Panc1 (cell line): Measurements from ENCODE around the gene RBMS3.

Source experiments
- POLR2AphosphoS5 ChIP-seq: IDR thresholded peaks from 2 replicates; pipeline ENCODE4 v1.6.1; 2012; ENCODE audit warnings: mild to moderate bottlenecking, low read depth, low read length, moderate library complexity
- REST ChIP-seq, 2 experiments: IDR thresholded peaks; 2 replicates each; pipeline ENCODE4 v1.6.1; 2011 to 2012; ENCODE audit warnings: low read depth in 2 of 2, control low read depth in 1 of 2, low read length in 1 of 2, mild to moderate bottlenecking in 1 of 2, moderate library complexity in 1 of 2; ENCODE audit not compliant: insufficient read depth in 1 of 2
- SIN3A ChIP-seq: IDR thresholded peaks from 2 replicates; pipeline ENCODE4 v1.6.1; 2012; ENCODE audit warnings: low read depth, mild to moderate bottlenecking, low read length, moderate library complexity, borderline replicate concordance; ENCODE audit not compliant: insufficient read depth
- TF ChIP-seq, protein P1 (sequence below): fragments of 450-650 bp; IDR thresholded peaks from 2 replicates; pipeline ENCODE4 v1.5.1; 2017; ENCODE audit warnings: mild to moderate bottlenecking

DNA sequence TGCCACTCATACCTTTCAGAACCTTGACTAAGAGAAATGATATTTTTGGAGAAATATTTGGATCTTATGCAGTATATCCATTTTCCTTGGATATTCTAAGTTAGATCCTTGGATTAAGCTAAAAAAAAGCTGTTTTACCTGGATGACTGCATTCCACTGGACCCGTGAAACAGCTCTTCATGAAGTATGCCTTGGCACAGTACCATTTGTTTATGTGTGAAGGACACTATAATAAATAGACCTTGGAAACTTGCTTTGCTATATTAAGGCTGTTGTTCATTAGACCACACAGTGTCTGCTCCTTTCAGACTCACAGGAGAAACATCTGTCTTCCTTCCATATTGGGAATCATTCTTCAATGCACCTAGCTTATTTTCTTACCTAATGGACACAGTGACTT is 674.5 kb downstream of the RBMS3 start:
- TF ChIP-seq, protein P1, sequence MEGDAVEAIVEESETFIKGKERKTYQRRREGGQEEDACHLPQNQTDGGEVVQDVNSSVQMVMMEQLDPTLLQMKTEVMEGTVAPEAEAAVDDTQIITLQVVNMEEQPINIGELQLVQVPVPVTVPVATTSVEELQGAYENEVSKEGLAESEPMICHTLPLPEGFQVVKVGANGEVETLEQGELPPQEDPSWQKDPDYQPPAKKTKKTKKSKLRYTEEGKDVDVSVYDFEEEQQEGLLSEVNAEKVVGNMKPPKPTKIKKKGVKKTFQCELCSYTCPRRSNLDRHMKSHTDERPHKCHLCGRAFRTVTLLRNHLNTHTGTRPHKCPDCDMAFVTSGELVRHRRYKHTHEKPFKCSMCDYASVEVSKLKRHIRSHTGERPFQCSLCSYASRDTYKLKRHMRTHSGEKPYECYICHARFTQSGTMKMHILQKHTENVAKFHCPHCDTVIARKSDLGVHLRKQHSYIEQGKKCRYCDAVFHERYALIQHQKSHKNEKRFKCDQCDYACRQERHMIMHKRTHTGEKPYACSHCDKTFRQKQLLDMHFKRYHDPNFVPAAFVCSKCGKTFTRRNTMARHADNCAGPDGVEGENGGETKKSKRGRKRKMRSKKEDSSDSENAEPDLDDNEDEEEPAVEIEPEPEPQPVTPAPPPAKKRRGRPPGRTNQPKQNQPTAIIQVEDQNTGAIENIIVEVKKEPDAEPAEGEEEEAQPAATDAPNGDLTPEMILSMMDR, result no peak
- TF ChIP-seq POLR2AphosphoS5 (no peak), REST (IDR thresholded peaks at IDR 0.05; ENCODE audit: insufficient read depth in 1 of 2, low read depth in 2 of 2, low read length in 1 of 2) (no peak), SIN3A (no peak)
